Panc1 (cell line): ENCODE measurements around the gene ADSL. TPM values are rescaled to one million over a fixed set of nuclear protein-coding genes. Genes with fewer than 3 reads are reported as not detected.

Experiments
- ATAC-seq: fragments of 200-7000 bp; cut with Tn5 transposase; 2 replicates; pipeline ENCODE4 v1.9.1; 2020; ENCODE audit warnings: mild to moderate bottlenecking, moderate library complexity
- BruUV-seq: library from RNA; stranded (reverse); fragments of 400-500 nt; replicated peaks from 2 replicates; lab custom pipeline; 2021; lab: Mats Ljungman, UMichigan
- CTCF ChIA-PET: fragments of 300-600 bp; sonication (Branson Sonifier 250); formaldehyde crosslinking; loops from one replicate; lab custom pipeline; 2022; ENCODE audit warnings: antibody characterized with exemption; lab: Charles Lee
- POLR2A ChIA-PET: fragments of 300-600 bp; sonication (Branson Sonifier 250); formaldehyde crosslinking; loops from one replicate; lab custom pipeline; 2022; ENCODE audit warnings: antibody characterized with exemption; lab: Charles Lee
- DNase-seq: peaks from one replicate; pipeline ENCODE4 v3.0.0-alpha.2; 2010; ENCODE audit warnings: low read depth, low spot score
- H3K27ac ChIP-seq: 2 replicates; pipeline ENCODE4 v1.5.1; 2011; ENCODE audit warnings: mild to moderate bottlenecking, low read length, inconsistent platforms
- H3K27me3 ChIP-seq: fragments of 200-500 bp; sonication (Bioruptor generic); 2 replicates; pipeline ENCODE4 v1.6.0; 2014; ENCODE audit warnings: low read length, inconsistent platforms; ENCODE audit not compliant: control insufficient read depth, insufficient read depth
- H3K36me3 ChIP-seq: fragments of 200-500 bp; sonication (Bioruptor generic); 2 replicates; pipeline ENCODE4 v1.5.1; 2014; ENCODE audit warnings: inconsistent platforms, mild to moderate bottlenecking, low read length, moderate library complexity; ENCODE audit not compliant: control insufficient read depth, insufficient read depth
- H3K4me1 ChIP-seq: 2 replicates; pipeline ENCODE4 v1.5.1; 2011; ENCODE audit warnings: inconsistent platforms, mild to moderate bottlenecking, low read length, moderate library complexity; ENCODE audit not compliant: control insufficient read depth, insufficient read depth
- H3K4me3 ChIP-seq, 2 experiments: 2 replicates each; pipeline ENCODE4 v1.5.1; 2011 to 2012; ENCODE audit warnings: low read depth in 2 of 2, low read length in 2 of 2, mild to moderate bottlenecking in 2 of 2, inconsistent platforms in 1 of 2, moderate library complexity in 1 of 2
- H3K9me3 ChIP-seq: fragments of 200-500 bp; sonication (Bioruptor generic); 2 replicates; pipeline ENCODE4 v1.5.1; 2014; ENCODE audit warnings: low read depth, mild to moderate bottlenecking, inconsistent platforms, low read length, moderate library complexity; ENCODE audit not compliant: control insufficient read depth, insufficient read depth
- CTCF ChIP-seq: fragments of 450-650 bp; IDR thresholded peaks from 2 replicates; pipeline ENCODE4 v1.5.1; 2017; ENCODE audit warnings: mild to moderate bottlenecking
- POLR2AphosphoS5 ChIP-seq: IDR thresholded peaks from 2 replicates; pipeline ENCODE4 v1.6.1; 2012; ENCODE audit warnings: mild to moderate bottlenecking, low read depth, low read length, moderate library complexity
- REST ChIP-seq, 2 experiments: IDR thresholded peaks; 2 replicates each; pipeline ENCODE4 v1.6.1; 2011 to 2012; ENCODE audit warnings: low read depth in 2 of 2, control low read depth in 1 of 2, low read length in 1 of 2, mild to moderate bottlenecking in 1 of 2, moderate library complexity in 1 of 2; ENCODE audit not compliant: insufficient read depth in 1 of 2
- SIN3A ChIP-seq: IDR thresholded peaks from 2 replicates; pipeline ENCODE4 v1.6.1; 2012; ENCODE audit warnings: low read depth, mild to moderate bottlenecking, low read length, moderate library complexity, borderline replicate concordance; ENCODE audit not compliant: insufficient read depth
- TCF7L2 ChIP-seq: IDR thresholded peaks from 2 replicates; pipeline ENCODE4 v1.6.1; 2011; ENCODE audit warnings: mild to moderate bottlenecking, low read depth, low read length, inconsistent platforms
- in situ Hi-C: cut with HindIII; loops from 2 replicates; pipeline ENCODE4 v1.10.0; 2016; ENCODE audit warnings: low sequenced_read_pairs, low pct_unique_long_range_greater_than_20kb
- intact Hi-C: fragments of 100-400 bp; cut with micrococcal nuclease; formaldehyde crosslinking; loops from one replicate; pipeline ENCODE4 v1.10.0; 2022; ENCODE audit not compliant: unreplicated experiment
- total RNA-seq: library from RNA; stranded (reverse); gene quantifications from one replicate; pipeline ENCODE4 v1.2.1, GENCODE V29; 2021; ENCODE audit not compliant: unreplicated experiment

Gene ADSL
- total RNA-seq, 1 experiment from 2014 or later = 107 TPM

GRCh38 chr22:40364431-40364830, 18.1 kb downstream of the ADSL start:
- BruUV-seq = no TSS peak
- no peaks in the 10 kb centered on the region for H3K27me3 ChIP-seq
- ATAC-seq = no peak
- H3K4me1 ChIP-seq = no peaks in the 10 kb centered on the region
- in situ Hi-C loops = no loop called here
- H3K36me3 ChIP-seq = peaks cover 30% of the 10 kb centered on the region
- CTCF ChIA-PET = no interaction called here
- no peak for DNase-seq
- no peak overlapping the region for H3K27ac ChIP-seq
- no peak for TF ChIP-seq SIN3A
- no peak for TF ChIP-seq CTCF
- no peak for TF ChIP-seq POLR2AphosphoS5
- no peak for TF ChIP-seq TCF7L2
- TF ChIP-seq REST (IDR thresholded peaks at IDR 0.05; ENCODE audit: insufficient read depth in 1 of 2, low read depth in 2 of 2, low read length in 1 of 2) = no peak
- no peak overlapping the region for H3K4me3 ChIP-seq
- no peaks in the 10 kb centered on the region for H3K9me3 ChIP-seq
- POLR2A ChIA-PET = no interaction called here
- intact Hi-C loops = no loop called here

- ChIA-PET POLR2A (no interaction called here), CTCF (no interaction called here)
- no TSS peak for BruUV-seq
- H3K9me3 ChIP-seq = no peaks in the 10 kb centered on the region
- TF ChIP-seq CTCF (no peak), SIN3A (no peak), REST (IDR thresholded peaks at IDR 0.05; ENCODE audit: insufficient read depth in 1 of 2, low read depth in 2 of 2, low read length in 1 of 2) (no peak), TCF7L2 (no peak), POLR2AphosphoS5 (no peak)
- DNase-seq (no peak), ATAC-seq (no peak)
- intact Hi-C loops = no loop called here
- in situ Hi-C loops = no loop called here
- no peaks in the 10 kb centered on the region for H3K4me1 ChIP-seq
- H3K27me3 ChIP-seq = no peaks in the 10 kb centered on the region
- no peak overlapping the region for H3K27ac ChIP-seq
- H3K4me3 ChIP-seq = no peak overlapping the region
- peaks cover 27% of the 10 kb centered on the region for H3K36me3 ChIP-seq
Measured at GRCh38 chr22:40366068-40366467, 19.8 kb downstream of the ADSL start.
